Ovary (tissue), 9 donors: ENCODE measurements around the gene TBC1D9B. TPM values are rescaled to one million over a fixed set of nuclear protein-coding genes. Genes with fewer than 3 reads are reported as not detected.
A peak's percentile ranks its signal among the peaks of the same experiment; 100 is the strongest.

Source experiments
- DNase-seq, 5 donors: peaks; one replicate each; pipeline ENCODE4 v3.0.0-alpha.2; 2019 to 2020
- H3K27ac ChIP-seq, 2 donors: fragments of 200-600 bp; one replicate each; pipeline versions ENCODE4 v1.5.1 to v1.8.0; 2019 to 2022
- H3K27me3 ChIP-seq: fragments of 200-600 bp; one replicate; pipeline ENCODE4 v1.8.0; 2022
- H3K36me3 ChIP-seq: fragments of 200-600 bp; sonication (generic); one replicate; pipeline ENCODE4 v1.5.1; 2019
- H3K4me1 ChIP-seq: one replicate; pipeline ENCODE4 v1.8.1; 2013; ENCODE audit warnings: mild to moderate bottlenecking, moderate library complexity; ENCODE audit not compliant: insufficient read depth
- H3K4me3 ChIP-seq: fragments of 200-600 bp; sonication (generic); one replicate; pipeline ENCODE4 v1.5.1; 2017
- H3K9me3 ChIP-seq, 2 donors: fragments of 200-600 bp in 1 of 2; sonication (generic) in 1 of 2; one replicate each; pipeline versions ENCODE4 v1.5.1 to v1.8.1; 2013 to 2019; ENCODE audit warnings: mild to moderate bottlenecking in 1 of 2, moderate library complexity in 1 of 2
- EP300 ChIP-seq: sonication (generic); formaldehyde crosslinking; IDR thresholded peaks from one replicate; pipeline ENCODE4 v1.6.1; 2017; ENCODE audit warnings: antibody characterized with exemption
- POLR2A ChIP-seq: fragments of 450-650 bp; IDR thresholded peaks from one replicate; pipeline ENCODE4 v1.6.1; 2017; ENCODE audit warnings: antibody characterized with exemption, mild to moderate bottlenecking, moderate library complexity
- WGBS, 3 donors: extraction: QIAGEN DNeasy Blood & Tissue Kit in 1 of 3; methylation state at CpG; one replicate each; pipeline versions ENCODE4 v1.1.5 to v1.1.7; 2013 to 2017; 5-methylcytosine and 5-hydroxymethylcytosine counted together
- intact Hi-C, 4 donors: fragments of 100-400 bp; cut with DNase I; formaldehyde crosslinking; loops; one replicate each; pipeline versions ENCODE4 v1.11.0 to v1.15.1; 2022 to 2023
- polyA plus RNA-seq, 2 donors: library from polyadenylated mRNA; stranded (reverse); fragments of 200-250 nt in 1 of 2; fragments of 350-450 nt in 1 of 2; fragmentation: Illumina TruSeq in 1 of 2; extraction: RNeasy Lipid Tissue Mini Kit (QIAGEN cat#74804) in 1 of 2; gene quantifications; one replicate each; pipeline ENCODE4 v1.2.3, GENCODE V29; 2013 to 2014
- total RNA-seq, 7 donors: library from RNA; depleted of rRNA in 2 of 7; stranded (reverse); fragments of >200 nt in 2 of 7; fragmentation: NEBNext Ultra II Directional in 3 of 7; extraction: Animal tissue kit (Norgen Biotek cat#: 25700) in 3 of 7; gene quantifications; one replicate each; pipeline versions ENCODE4 v1.1.0 to v1.2.4, GENCODE V29; 2016 to 2023
- TF ChIP-seq, protein P1 (sequence below), 3 donors: fragments of 450-650 bp in 2 of 3; fragments of 200-600 bp in 1 of 3; IDR thresholded peaks; one replicate each; pipeline versions ENCODE4 v1.5.1 to v1.8.0; 2016 to 2022; ENCODE audit warnings: antibody characterized with exemption in 3 of 3, mild to moderate bottlenecking in 1 of 3
- donor health status: DM: no; HTN: no; CAD: no; lungs with moderate emphysema.
- donor health status: DM: no; HTN: no; CAD: no.
- donor health status: Bipolar disorder and iron deficiency.
- donor health status: DM: yes; HTN: yes; CAD: no.
- donor health status: DM: no; HTN: no; CAD: no.
- donor health status: DM: yes; HTN: yes; CAD: no.

TBC1D9B gene
- total and polyA plus RNA-seq, 9 donors: 48.3 to 121 (median 86.5) TPM

DNA sequence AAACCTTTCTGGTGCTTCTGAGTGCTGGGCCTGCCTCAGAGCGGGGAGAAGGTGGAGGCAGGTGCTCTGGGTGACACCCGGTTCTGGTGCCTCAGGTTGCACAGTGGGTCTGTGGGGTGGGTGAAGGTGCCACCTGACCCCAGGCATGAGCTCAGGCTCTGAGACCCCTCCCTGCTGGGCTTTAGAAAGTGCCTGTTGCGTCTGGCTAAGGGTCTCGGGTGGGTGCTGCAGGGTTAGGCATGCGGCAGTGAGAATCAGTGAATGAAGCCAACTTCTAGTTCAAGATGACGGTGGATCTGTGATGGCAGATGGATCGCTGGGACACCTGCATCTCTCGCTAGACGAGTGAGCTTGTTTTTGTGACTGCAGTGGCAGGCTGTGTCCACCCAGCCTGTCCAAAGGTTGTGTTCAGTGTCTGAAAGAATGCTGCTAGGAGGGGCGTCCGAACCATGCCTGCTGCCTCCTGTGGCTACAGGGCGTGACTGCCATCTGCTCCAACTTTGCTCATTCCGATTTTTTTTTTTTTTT is 82.0 kb downstream of the TBC1D9B start:
- H3K4me3 ChIP-seq: no peak overlapping the region
- H3K4me1 ChIP-seq: peaks cover 16% of the 10 kb centered on the region
- TF ChIP-seq POLR2A (no peak), EP300 (no peak)
- TF ChIP-seq, protein P1, sequence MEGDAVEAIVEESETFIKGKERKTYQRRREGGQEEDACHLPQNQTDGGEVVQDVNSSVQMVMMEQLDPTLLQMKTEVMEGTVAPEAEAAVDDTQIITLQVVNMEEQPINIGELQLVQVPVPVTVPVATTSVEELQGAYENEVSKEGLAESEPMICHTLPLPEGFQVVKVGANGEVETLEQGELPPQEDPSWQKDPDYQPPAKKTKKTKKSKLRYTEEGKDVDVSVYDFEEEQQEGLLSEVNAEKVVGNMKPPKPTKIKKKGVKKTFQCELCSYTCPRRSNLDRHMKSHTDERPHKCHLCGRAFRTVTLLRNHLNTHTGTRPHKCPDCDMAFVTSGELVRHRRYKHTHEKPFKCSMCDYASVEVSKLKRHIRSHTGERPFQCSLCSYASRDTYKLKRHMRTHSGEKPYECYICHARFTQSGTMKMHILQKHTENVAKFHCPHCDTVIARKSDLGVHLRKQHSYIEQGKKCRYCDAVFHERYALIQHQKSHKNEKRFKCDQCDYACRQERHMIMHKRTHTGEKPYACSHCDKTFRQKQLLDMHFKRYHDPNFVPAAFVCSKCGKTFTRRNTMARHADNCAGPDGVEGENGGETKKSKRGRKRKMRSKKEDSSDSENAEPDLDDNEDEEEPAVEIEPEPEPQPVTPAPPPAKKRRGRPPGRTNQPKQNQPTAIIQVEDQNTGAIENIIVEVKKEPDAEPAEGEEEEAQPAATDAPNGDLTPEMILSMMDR (IDR thresholded peaks at IDR 0.05): no peak
- intact Hi-C loops: loop anchor here in 1 of 4 donors (10.0 kb wide), 1 partner anchor 79 kb away; the partner anchor contains the start of gene TBC1D9B
- no peaks in the 10 kb centered on the region for H3K9me3 ChIP-seq
- no peak for DNase-seq
- WGBS, 3 donors: 78 to 81% (median 80%) methylated on average over 13 of the region's 13 CpGs
- no peaks in the 10 kb centered on the region for H3K36me3 ChIP-seq
- H3K27ac ChIP-seq: no peak overlapping the region
- H3K27me3 ChIP-seq: no peaks in the 10 kb centered on the region

DNA sequence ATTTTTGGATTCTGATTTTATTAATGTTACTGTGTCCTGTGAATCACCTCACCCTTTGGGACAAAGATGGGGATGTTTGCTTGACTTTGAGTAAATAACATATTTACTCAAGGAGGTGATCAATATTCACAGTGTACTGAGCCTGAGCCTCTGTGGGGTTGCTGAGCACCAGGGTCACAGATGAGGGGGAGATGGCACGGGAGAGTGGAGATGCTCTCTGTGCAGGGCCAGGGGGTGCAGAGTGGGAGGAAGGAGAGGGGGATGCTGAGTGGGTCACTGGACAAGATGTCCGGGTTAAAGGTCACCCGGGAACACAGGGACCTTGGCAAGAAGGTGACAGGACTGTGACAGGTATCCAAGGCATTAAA is 83.0 kb downstream of the TBC1D9B start:
- TF ChIP-seq POLR2A: no peak
- no peak for TF ChIP-seq EP300
- TF ChIP-seq, protein P1 (IDR thresholded peaks at IDR 0.05): no peak
- intact Hi-C loops: loop anchor here in 1 of 4 donors (10.0 kb wide), 1 partner anchor 80 kb away; the partner anchor contains the start of gene TBC1D9B
- 67 to 80% (median 72%) methylated on average over 3 of the region's 3 CpGs for WGBS, 3 donors

DNA sequence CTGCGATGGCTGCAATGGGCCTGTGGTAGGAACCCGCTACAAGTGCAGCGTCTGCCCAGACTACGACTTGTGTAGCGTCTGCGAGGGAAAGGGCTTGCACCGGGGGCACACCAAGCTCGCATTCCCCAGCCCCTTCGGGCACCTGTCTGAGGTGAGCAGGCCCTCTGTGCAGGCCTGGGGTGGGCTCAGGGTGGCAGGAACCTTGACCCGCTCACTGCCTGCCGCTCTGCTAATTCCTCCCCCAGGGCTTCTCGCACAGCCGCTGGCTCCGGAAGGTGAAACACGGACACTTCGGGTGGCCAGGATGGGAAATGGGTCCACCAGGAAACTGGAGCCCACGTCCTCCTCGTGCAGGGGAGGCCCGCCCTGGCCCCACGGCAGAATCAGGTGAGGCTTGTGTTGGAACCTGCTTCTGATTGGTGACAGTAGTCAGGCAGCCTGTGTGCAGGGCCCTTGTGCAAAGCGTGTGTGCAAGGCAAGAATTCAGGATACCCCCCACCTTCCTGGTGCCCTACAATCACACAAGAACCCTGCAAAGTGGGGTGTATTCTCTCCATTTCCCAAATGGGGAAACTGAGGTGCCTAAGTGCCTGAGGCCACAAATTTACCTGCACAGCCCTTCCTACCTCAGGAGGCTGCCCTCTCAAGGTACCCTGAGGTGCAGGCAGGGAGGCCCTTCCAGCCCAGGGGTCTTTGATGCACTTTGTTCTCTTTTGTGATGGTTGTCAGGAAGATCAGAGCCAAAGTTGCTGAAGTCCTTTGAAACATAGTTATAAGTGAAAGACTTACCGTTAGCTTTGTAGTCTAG is 83.6 kb downstream of the TBC1D9B start:
- 84 to 88% (median 86%) methylated on average over 22 of the region's 22 CpGs for WGBS, 3 donors
- intact Hi-C loops: loop anchor here in 1 of 4 donors (10.0 kb wide), 1 partner anchor 81 kb away; the partner anchor contains the start of gene TBC1D9B
- DNase-seq: peak in 2 of 5 donors; percentile 30 to 38

More for the DNA sequence above, 83.0 kb downstream of the TBC1D9B start:
- no peak for DNase-seq
- Histone ChIP-seq H3K36me3 (no peaks in the 10 kb centered on the region), H3K9me3 (no peaks in the 10 kb centered on the region), H3K27ac (no peak overlapping the region), H3K4me3 (no peak overlapping the region), H3K27me3 (no peaks in the 10 kb centered on the region), H3K4me1 (peaks cover 22% of the 10 kb centered on the region)

DNA sequence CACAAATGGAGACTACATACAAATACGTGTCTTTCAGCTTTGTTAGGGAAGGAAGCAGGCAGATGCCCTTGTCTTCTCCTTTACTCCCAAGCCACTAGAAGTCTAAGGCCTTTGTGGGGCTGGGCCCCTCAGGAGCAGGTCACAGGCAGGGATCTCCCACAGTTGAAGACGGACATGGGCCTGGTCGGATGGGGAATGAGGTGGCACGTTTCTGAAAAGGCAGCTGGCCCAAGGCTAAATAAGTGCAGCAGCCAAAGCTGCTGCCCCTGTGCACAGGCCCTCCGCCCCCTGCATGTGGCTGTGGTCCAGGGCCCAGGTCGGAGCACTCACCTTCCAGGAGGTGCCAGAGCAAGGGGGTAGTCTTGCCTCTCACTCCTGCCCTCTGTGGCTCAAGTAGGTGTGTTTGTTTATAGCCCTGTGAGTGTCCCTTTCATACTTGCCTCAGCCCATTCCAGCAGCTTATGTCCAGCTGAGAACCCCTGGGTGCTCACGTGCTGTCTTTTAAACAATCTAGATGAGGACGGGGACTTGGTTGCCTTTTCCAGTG is 85.2 kb downstream of the TBC1D9B start:
- peak overlapping the region; percentile 82 for H3K4me3 ChIP-seq
- H3K4me1 ChIP-seq: peaks cover 30% of the 10 kb centered on the region
- H3K27me3 ChIP-seq: no peaks in the 10 kb centered on the region
- peak overlapping the region; percentile 0 to 7 for H3K27ac ChIP-seq
- TF ChIP-seq EP300: no peak
- TF ChIP-seq, protein P1 (IDR thresholded peaks at IDR 0.05): no peak
- TF ChIP-seq POLR2A: no peak
- 33 to 49% (median 33%) methylated on average over 8 of the region's 8 CpGs for WGBS, 3 donors
- peak in 4 of 5 donors; percentile 16 to 47 (median 34) for DNase-seq
- H3K9me3 ChIP-seq: no peaks in the 10 kb centered on the region
- intact Hi-C loops: loop anchor here in 1 of 4 donors (10.0 kb wide), 1 partner anchor 82 kb away; the partner anchor contains the start of gene TBC1D9B
- H3K36me3 ChIP-seq: no peaks in the 10 kb centered on the region

More for the DNA sequence above, 83.6 kb downstream of the TBC1D9B start:
- TF ChIP-seq POLR2A (no peak), EP300 (no peak)
- TF ChIP-seq, protein P1 (IDR thresholded peaks at IDR 0.05): no peak
- Histone ChIP-seq H3K27ac (no peak overlapping the region), H3K4me1 (peaks cover 27% of the 10 kb centered on the region), H3K9me3 (no peaks in the 10 kb centered on the region), H3K27me3 (no peaks in the 10 kb centered on the region), H3K4me3 (no peak overlapping the region), H3K36me3 (no peaks in the 10 kb centered on the region)
